Mesenteric fat pad (tissue), 1 donor: ENCODE measurements around the gene DDN. TPM values are rescaled to one million over a fixed set of nuclear protein-coding genes. Genes with fewer than 3 reads are reported as not detected.

Source experiments
- total RNA-seq: library from RNA; stranded (reverse); fragmentation: NEBNext Ultra II Directional; extraction: Animal tissue kit (Norgen Biotek cat#: 25700); gene quantifications from one replicate; pipeline ENCODE4 v1.2.1, GENCODE V29; 2021
- donor health status: DM: yes; HTN: yes; CAD: no.

The DDN gene
- total RNA-seq, 1 donor from 2014 or later: 0.10 TPM

Other genes with a start within 250 kb of the DDN start
- 58.5 TPM for gene ADCY6, start 210.3 kb downstream of the DDN start, total RNA-seq
- gene CACNB3, start 180.9 kb downstream of the DDN start, total RNA-seq: 13.2 TPM
- gene DDX23, start 147.2 kb downstream of the DDN start, total RNA-seq: 45.1 TPM
- gene RND1, start 133.5 kb downstream of the DDN start, total RNA-seq: 4.7 TPM
- gene FKBP11, start 73.9 kb downstream of the DDN start, total RNA-seq: 34.2 TPM
- gene ARF3, start 41.9 kb downstream of the DDN start, total RNA-seq: 149 TPM
- gene WNT10B, start 27.6 kb downstream of the DDN start, total RNA-seq: 0.48 TPM
- gene WNT1, start 21.1 kb downstream of the DDN start, total RNA-seq: not detected
- gene PRKAG1, start 19.4 kb upstream of the DDN start, total RNA-seq: 61.7 TPM
- gene KMT2D, start 61.4 kb upstream of the DDN start, total RNA-seq: 79.7 TPM
- gene RHEBL1, start 70.6 kb upstream of the DDN start, total RNA-seq: 0.42 TPM
- 1.5 TPM for gene DHH, start 95.4 kb upstream of the DDN start, total RNA-seq
- gene LMBR1L, start 111.5 kb upstream of the DDN start, total RNA-seq: 46.1 TPM
- gene TUBA1B, start 132.0 kb upstream of the DDN start, total RNA-seq: 737 TPM
- gene TUBA1A, start 189.7 kb upstream of the DDN start, total RNA-seq: 121 TPM